Measurements from ENCODE around the gene DGAT2.

Gene DGAT2

GRCh38 chr11:75737314-75737713 is 31.3 kb upstream of the DGAT2 start:
- no peak for TF ChIP-seq YY1 (IDR thresholded peaks at IDR 0.05; ENCODE audit: low read depth)
- no peak for TF ChIP-seq NFIC (IDR thresholded peaks at IDR 0.05)
- no peak for TF ChIP-seq REST (IDR thresholded peaks at IDR 0.05; ENCODE audit: low read depth)
- no peak for TF ChIP-seq ZBTB7A (IDR thresholded peaks at IDR 0.05; ENCODE audit: low read depth)
- no peak for TF ChIP-seq CREB1 (IDR thresholded peaks at IDR 0.05; ENCODE audit: low read depth)
- TF ChIP-seq FOXM1 (IDR thresholded peaks at IDR 0.05; ENCODE audit: borderline replicate concordance, low read depth): no peak
- TF ChIP-seq EP300 (IDR thresholded peaks at IDR 0.05; ENCODE audit: borderline replicate concordance): no peak
- TF ChIP-seq TEAD4 (IDR thresholded peaks at IDR 0.05): no peak
- no peak for TF ChIP-seq RAD21 (IDR thresholded peaks at IDR 0.05; ENCODE audit: low read depth)
- no peak for TF ChIP-seq CEBPB (IDR thresholded peaks at IDR 0.05)
- TF ChIP-seq TAF1 (IDR thresholded peaks at IDR 0.05; ENCODE audit: low read depth): no peak
- no peak for TF ChIP-seq USF1 (IDR thresholded peaks at IDR 0.05)
- no peak for TF ChIP-seq EGR1 (IDR thresholded peaks at IDR 0.05)
- no peak for TF ChIP-seq MAX (IDR thresholded peaks at IDR 0.05)
- no peak for TF ChIP-seq TCF12 (IDR thresholded peaks at IDR 0.05; ENCODE audit: low read depth)

- no peak for TF ChIP-seq CEBPB (IDR thresholded peaks at IDR 0.05)
- no peak for TF ChIP-seq RAD21 (IDR thresholded peaks at IDR 0.05; ENCODE audit: low read depth)
These were observed 27.9 kb upstream of the DGAT2 start for GRCh38 chr11:75740681-75741080.

- TF ChIP-seq EP300 (IDR thresholded peaks at IDR 0.05; ENCODE audit: borderline replicate concordance) (no peak), CEBPB (IDR thresholded peaks at IDR 0.05) (no peak)
These were observed 24.6 kb upstream of the DGAT2 start for GRCh38 chr11:75743711-75744563.

GRCh38 chr11:75745807-75746206 is 22.8 kb upstream of the DGAT2 start:
- TF ChIP-seq EP300 (IDR thresholded peaks at IDR 0.05; ENCODE audit: borderline replicate concordance): no peak
- no peak for TF ChIP-seq YY1 (IDR thresholded peaks at IDR 0.05; ENCODE audit: low read depth)
- TF ChIP-seq REST (IDR thresholded peaks at IDR 0.05; ENCODE audit: low read depth): no peak
- TF ChIP-seq TEAD4 (IDR thresholded peaks at IDR 0.05): no peak
- no peak for TF ChIP-seq ZBTB7A (IDR thresholded peaks at IDR 0.05; ENCODE audit: low read depth)
- TF ChIP-seq CEBPB (IDR thresholded peaks at IDR 0.05): no peak
- TF ChIP-seq TCF12 (IDR thresholded peaks at IDR 0.05; ENCODE audit: low read depth): no peak
- TF ChIP-seq FOXM1 (IDR thresholded peaks at IDR 0.05; ENCODE audit: borderline replicate concordance, low read depth): no peak
- TF ChIP-seq TAF1 (IDR thresholded peaks at IDR 0.05; ENCODE audit: low read depth): no peak
- no peak for TF ChIP-seq EGR1 (IDR thresholded peaks at IDR 0.05)
- TF ChIP-seq CREB1 (IDR thresholded peaks at IDR 0.05; ENCODE audit: low read depth): no peak
- TF ChIP-seq MAX (IDR thresholded peaks at IDR 0.05): no peak

GRCh38 chr11:75757651-75758050 is 10.9 kb upstream of the DGAT2 start:
- TF ChIP-seq EP300 (IDR thresholded peaks at IDR 0.05; ENCODE audit: borderline replicate concordance) (no peak), YY1 (IDR thresholded peaks at IDR 0.05; ENCODE audit: low read depth) (no peak), TAF1 (IDR thresholded peaks at IDR 0.05; ENCODE audit: low read depth) (no peak), RAD21 (IDR thresholded peaks at IDR 0.05; ENCODE audit: low read depth) (no peak), NFIC (IDR thresholded peaks at IDR 0.05) (no peak), ZBTB7A (IDR thresholded peaks at IDR 0.05; ENCODE audit: low read depth) (no peak), MAX (IDR thresholded peaks at IDR 0.05) (no peak), USF1 (IDR thresholded peaks at IDR 0.05) (no peak)

- TF ChIP-seq TAF1 (IDR thresholded peaks at IDR 0.05; ENCODE audit: low read depth): no peak
- no peak for TF ChIP-seq NFIC (IDR thresholded peaks at IDR 0.05)
- no peak for TF ChIP-seq FOXM1 (IDR thresholded peaks at IDR 0.05; ENCODE audit: borderline replicate concordance, low read depth)
- TF ChIP-seq YY1 (IDR thresholded peaks at IDR 0.05; ENCODE audit: low read depth): no peak
- no peak for TF ChIP-seq REST (IDR thresholded peaks at IDR 0.05; ENCODE audit: low read depth)
- no peak for TF ChIP-seq ZBTB7A (IDR thresholded peaks at IDR 0.05; ENCODE audit: low read depth)
- TF ChIP-seq USF1 (IDR thresholded peaks at IDR 0.05): no peak
- no peak for TF ChIP-seq CREB1 (IDR thresholded peaks at IDR 0.05; ENCODE audit: low read depth)
- no peak for TF ChIP-seq RAD21 (IDR thresholded peaks at IDR 0.05; ENCODE audit: low read depth)
- no peak for TF ChIP-seq EGR1 (IDR thresholded peaks at IDR 0.05)
These were observed 8.7 kb upstream of the DGAT2 start for GRCh38 chr11:75759832-75760231.

All from Ishikawa (cell line).